ENCODE results near the gene SIDT2.
A peak's percentile ranks its signal among the peaks of the same experiment; 100 is the strongest.
"Not testable (repeated sequence)": the region's sequence is repeated elsewhere in the genome, so short reads cannot be mapped to it uniquely, and the experiment has no call there.

The SIDT2 gene

GRCh38 chr11:117178210-117179034, at the start of gene SIDT2:
SIDT2 (plus strand) TSS chr11:117178743; CDS start chr11:117179264, 521 bp downstream.
- peak; percentile 81 to 82 for DNase-seq

GRCh38 chr11:117130396-117130795, 48.1 kb upstream of the SIDT2 start:
- not testable (repeated sequence) for DNase-seq

- DNase-seq, result no peak
Observed at GRCh38 chr11:117130879-117131278, 47.7 kb upstream of the SIDT2 start.

GRCh38 chr11:117134431-117134830, 44.1 kb upstream of the SIDT2 start:
- no peak for DNase-seq

- not testable (repeated sequence) for DNase-seq
Observed at GRCh38 chr11:117134979-117135378, 43.6 kb upstream of the SIDT2 start.

- not testable (repeated sequence) for DNase-seq
Observed at GRCh38 chr11:117137223-117138086, 41.1 kb upstream of the SIDT2 start.

GRCh38 chr11:117143390-117143789, 35.2 kb upstream of the SIDT2 start:
- DNase-seq, result peak; percentile 15 to 23

GRCh38 chr11:117143871-117144476, 34.6 kb upstream of the SIDT2 start, which contains the start of gene PAFAH1B2:
PAFAH1B2 (plus strand) TSS chr11:117144287; CDS start chr11:117152448, 8,161 bp downstream.
- peak; percentile 93 for DNase-seq

GRCh38 chr11:117144477-117145392, 33.8 kb upstream of the SIDT2 start:
- DNase-seq, result no peak

GRCh38 chr11:117145393-117145761, 33.2 kb upstream of the SIDT2 start:
- DNase-seq, result no peak

GRCh38 chr11:117146521-117146920, 32.0 kb upstream of the SIDT2 start:
- no peak for DNase-seq

GRCh38 chr11:117152066-117152465, 26.5 kb upstream of the SIDT2 start:
- no peak for DNase-seq

GRCh38 chr11:117154468-117154867, 24.1 kb upstream of the SIDT2 start:
- no peak for DNase-seq

GRCh38 chr11:117157507-117157906, 21.0 kb upstream of the SIDT2 start:
- no peak for DNase-seq

GRCh38 chr11:117159892-117160291, 18.7 kb upstream of the SIDT2 start:
- no peak for DNase-seq

- DNase-seq, result no peak
Observed at GRCh38 chr11:117160826-117161225, 17.7 kb upstream of the SIDT2 start.

GRCh38 chr11:117166491-117166890, 12.1 kb upstream of the SIDT2 start:
- DNase-seq, result no peak

GRCh38 chr11:117169736-117170135, 8.8 kb upstream of the SIDT2 start:
- no peak for DNase-seq

GRCh38 chr11:117170210-117170609, 8.3 kb upstream of the SIDT2 start:
- DNase-seq, result no peak

GRCh38 chr11:117171007-117171403, 7.5 kb upstream of the SIDT2 start:
- no peak for DNase-seq

GRCh38 chr11:117171404-117172061, 7.0 kb upstream of the SIDT2 start:
- no peak for DNase-seq

All from activated CD4-positive, alpha-beta T cell treated with anti-CD3 and anti-CD28 coated beads, Interleukin-2, amount 50 U/mL, for 4 hours (primary cell).